Measurements from ENCODE around the gene SLC22A25. TPM values are rescaled to one million over a fixed set of nuclear protein-coding genes. Genes with fewer than 3 reads are reported as not detected.

The SLC22A25 gene
- total RNA-seq, 1 donor from 2014 or later, result not detected

DNA sequence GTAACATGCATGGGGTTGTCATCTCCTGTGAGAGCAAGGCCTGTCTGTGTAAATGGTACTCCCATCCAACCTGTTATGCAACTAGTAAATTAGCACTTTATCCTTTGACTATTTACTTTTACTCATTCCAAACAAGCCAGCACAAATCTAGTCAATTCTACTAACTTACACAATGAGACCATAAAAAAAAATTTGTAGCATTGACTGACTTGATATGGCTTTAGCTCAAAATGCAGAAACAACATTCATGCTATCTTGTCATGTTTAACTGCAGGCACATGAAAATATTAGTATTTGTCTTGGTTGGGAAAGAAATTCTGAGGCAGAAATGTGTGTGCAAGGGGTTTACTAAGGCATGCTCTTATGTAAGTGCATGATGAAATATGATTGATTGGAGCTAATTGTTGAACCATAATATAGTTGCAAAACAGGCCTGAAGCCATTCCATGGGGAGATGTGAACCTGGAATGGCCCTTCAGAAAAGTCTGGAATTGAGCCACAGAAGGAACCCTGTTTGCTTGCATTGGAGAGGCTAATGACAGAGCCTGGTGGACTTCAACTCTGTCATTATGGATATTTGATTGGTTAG lies 2.5 kb downstream of the SLC22A25 start:
- Mint-ChIP-seq H3K9me3 (peaks cover 4% of the 10 kb centered on the region), H3K27ac (no peak overlapping the region), H3K27me3 (ENCODE audit: insufficient read depth, low read depth) (peaks cover 4% of the 10 kb centered on the region), H3K4me1 (no peaks in the 10 kb centered on the region), H3K36me3 (peaks cover 1% of the 10 kb centered on the region), H3K4me3 (no peak overlapping the region)
- Histone ChIP-seq H3K36me3 (no peaks in the 10 kb centered on the region), H3K9ac (no peak overlapping the region), H3K4me2 (no peak overlapping the region), H3K27me3 (no peaks in the 10 kb centered on the region), H3K4me3 (no peak overlapping the region), H3K4me1 (no peaks in the 10 kb centered on the region), H2AFZ (replicated peaks) (no peak overlapping the region), H3F3A (ENCODE audit: low read depth) (no peaks in the 10 kb centered on the region), H3K79me2 (ENCODE audit: low read depth) (no peaks in the 10 kb centered on the region), H3K27ac (no peak overlapping the region), H3K9me3 (ENCODE audit: low read depth) (no peaks in the 10 kb centered on the region), H4K20me1 (ENCODE audit: low read depth) (no peaks in the 10 kb centered on the region)
- TF ChIP-seq, protein P1, sequence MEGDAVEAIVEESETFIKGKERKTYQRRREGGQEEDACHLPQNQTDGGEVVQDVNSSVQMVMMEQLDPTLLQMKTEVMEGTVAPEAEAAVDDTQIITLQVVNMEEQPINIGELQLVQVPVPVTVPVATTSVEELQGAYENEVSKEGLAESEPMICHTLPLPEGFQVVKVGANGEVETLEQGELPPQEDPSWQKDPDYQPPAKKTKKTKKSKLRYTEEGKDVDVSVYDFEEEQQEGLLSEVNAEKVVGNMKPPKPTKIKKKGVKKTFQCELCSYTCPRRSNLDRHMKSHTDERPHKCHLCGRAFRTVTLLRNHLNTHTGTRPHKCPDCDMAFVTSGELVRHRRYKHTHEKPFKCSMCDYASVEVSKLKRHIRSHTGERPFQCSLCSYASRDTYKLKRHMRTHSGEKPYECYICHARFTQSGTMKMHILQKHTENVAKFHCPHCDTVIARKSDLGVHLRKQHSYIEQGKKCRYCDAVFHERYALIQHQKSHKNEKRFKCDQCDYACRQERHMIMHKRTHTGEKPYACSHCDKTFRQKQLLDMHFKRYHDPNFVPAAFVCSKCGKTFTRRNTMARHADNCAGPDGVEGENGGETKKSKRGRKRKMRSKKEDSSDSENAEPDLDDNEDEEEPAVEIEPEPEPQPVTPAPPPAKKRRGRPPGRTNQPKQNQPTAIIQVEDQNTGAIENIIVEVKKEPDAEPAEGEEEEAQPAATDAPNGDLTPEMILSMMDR (IDR thresholded peaks at IDR 0.05), result no peak
- TF ChIP-seq EZH2phosphoT487 (IDR thresholded peaks at IDR 0.05) (no peak), EZH2 (IDR thresholded peaks at IDR 0.05) (no peak)
- no peak for DNase-seq (ENCODE audit: low spot score)

DNA sequence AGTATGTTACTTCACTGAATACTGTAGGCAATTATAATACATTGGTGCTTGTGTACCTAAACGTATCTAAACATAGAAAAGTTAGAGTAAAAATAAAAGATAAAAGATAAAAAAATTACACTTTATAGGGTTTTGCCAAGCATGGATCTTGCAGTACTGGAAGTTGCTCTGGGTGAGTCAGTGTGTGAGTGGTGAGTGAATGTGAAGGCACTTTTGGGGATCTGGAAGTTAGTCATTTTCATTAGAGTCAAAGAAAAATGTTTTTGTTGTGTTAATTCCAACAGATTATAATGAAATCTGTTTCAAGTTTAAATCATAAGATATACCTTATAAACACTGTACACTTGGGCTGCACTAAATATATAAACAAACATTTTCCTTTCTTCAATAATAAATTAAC lies 3.3 kb downstream of the SLC22A25 start:
- Histone ChIP-seq H3K9ac (no peak overlapping the region), H3F3A (ENCODE audit: low read depth) (no peaks in the 10 kb centered on the region), H3K36me3 (no peaks in the 10 kb centered on the region), H3K27ac (no peak overlapping the region), H3K79me2 (ENCODE audit: low read depth) (no peaks in the 10 kb centered on the region), H4K20me1 (ENCODE audit: low read depth) (no peaks in the 10 kb centered on the region), H3K4me2 (no peak overlapping the region), H2AFZ (replicated peaks) (no peak overlapping the region), H3K9me3 (ENCODE audit: low read depth) (no peaks in the 10 kb centered on the region), H3K4me1 (no peaks in the 10 kb centered on the region), H3K27me3 (no peaks in the 10 kb centered on the region), H3K4me3 (no peak overlapping the region)
- no peak overlapping the region for H3K27ac Mint-ChIP-seq
- H3K36me3 Mint-ChIP-seq, result peaks cover 1% of the 10 kb centered on the region
- no peak overlapping the region for H3K4me3 Mint-ChIP-seq
- no peak for DNase-seq (ENCODE audit: low spot score)
- H3K27me3 Mint-ChIP-seq (ENCODE audit: insufficient read depth, low read depth), result peaks cover 4% of the 10 kb centered on the region
- no peaks in the 10 kb centered on the region for H3K4me1 Mint-ChIP-seq
- peaks cover 6% of the 10 kb centered on the region for H3K9me3 Mint-ChIP-seq
- no peak for TF ChIP-seq EZH2phosphoT487 (IDR thresholded peaks at IDR 0.05)
- TF ChIP-seq, protein P1 (IDR thresholded peaks at IDR 0.05), result no peak
- no peak for TF ChIP-seq EZH2 (IDR thresholded peaks at IDR 0.05)

DNA sequence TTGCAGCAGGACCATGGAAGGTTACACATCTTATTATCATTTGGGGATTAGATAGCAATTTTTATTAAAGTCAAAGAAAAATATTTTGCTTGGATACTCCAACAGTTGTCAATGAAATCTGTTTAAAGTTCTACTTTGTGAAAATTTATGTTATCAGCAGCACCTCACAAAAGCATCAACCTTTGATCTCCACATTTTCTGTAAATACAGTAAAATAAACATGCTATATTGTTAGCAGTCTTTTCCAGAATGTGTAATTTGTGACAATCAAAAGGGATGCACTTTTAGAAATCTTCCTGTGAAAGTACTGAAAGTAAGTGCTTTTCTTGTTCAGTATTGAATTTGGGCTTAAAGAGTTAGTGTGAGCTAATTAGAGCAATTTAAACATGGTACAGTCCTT lies 4.1 kb downstream of the SLC22A25 start:
- DNase-seq (ENCODE audit: low spot score), result no peak
- Histone ChIP-seq H4K20me1 (ENCODE audit: low read depth) (no peaks in the 10 kb centered on the region), H3K27ac (no peak overlapping the region), H3K9me3 (ENCODE audit: low read depth) (no peaks in the 10 kb centered on the region), H3F3A (ENCODE audit: low read depth) (no peaks in the 10 kb centered on the region), H2AFZ (replicated peaks) (no peak overlapping the region), H3K4me3 (no peak overlapping the region), H3K36me3 (no peaks in the 10 kb centered on the region), H3K27me3 (no peaks in the 10 kb centered on the region), H3K4me2 (no peak overlapping the region), H3K9ac (no peak overlapping the region), H3K4me1 (no peaks in the 10 kb centered on the region), H3K79me2 (ENCODE audit: low read depth) (no peaks in the 10 kb centered on the region)
- H3K4me1 Mint-ChIP-seq, result no peaks in the 10 kb centered on the region
- peaks cover 4% of the 10 kb centered on the region for H3K27me3 Mint-ChIP-seq (ENCODE audit: insufficient read depth, low read depth)
- H3K27ac Mint-ChIP-seq, result no peak overlapping the region
- peaks cover 1% of the 10 kb centered on the region for H3K36me3 Mint-ChIP-seq
- TF ChIP-seq, protein P1 (IDR thresholded peaks at IDR 0.05), result no peak
- TF ChIP-seq EZH2 (IDR thresholded peaks at IDR 0.05), result no peak
- TF ChIP-seq EZH2phosphoT487 (IDR thresholded peaks at IDR 0.05), result no peak
- peaks cover 12% of the 10 kb centered on the region for H3K9me3 Mint-ChIP-seq
- no peak overlapping the region for H3K4me3 Mint-ChIP-seq
